Hindlimb muscle (tissue), 1 donor: Measurements from ENCODE around the gene ATP10D. TPM values are rescaled to one million over a fixed set of nuclear protein-coding genes. Genes with fewer than 3 reads are reported as not detected.

Experiments used
- DNase-seq: peaks from one replicate; pipeline ENCODE4 v3.0.0-alpha.2; 2013
- polyA plus RNA-seq: library from polyadenylated mRNA; unstranded; fragments of 120-200 nt; gene quantifications from one replicate; pipeline ENCODE4 v1.2.1, GENCODE V29; 2013; ENCODE audit not compliant: insufficient read length

ATP10D gene
- polyA plus RNA-seq, 1 donor = 12.4 TPM

DNA sequence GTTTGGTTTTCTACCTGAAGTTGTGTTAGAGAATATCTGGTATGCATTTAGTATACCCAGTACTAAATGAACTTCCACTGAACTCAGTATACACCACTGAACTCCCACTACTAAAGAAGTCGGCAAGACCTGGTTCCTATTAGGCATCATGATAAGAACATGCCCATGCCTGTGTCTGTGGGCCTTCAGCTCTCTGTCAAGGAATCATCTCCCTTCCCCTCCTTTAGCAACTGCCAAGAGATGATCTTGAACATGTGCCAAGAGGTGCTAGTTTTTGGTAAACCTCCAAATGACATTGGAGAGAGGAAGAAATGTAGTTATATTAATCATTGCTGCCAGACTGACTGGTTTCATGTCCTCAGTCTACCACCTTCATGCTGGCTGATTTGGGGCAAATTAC lies 113.2 kb downstream of the ATP10D start:
- DNase-seq = no peak

DNA sequence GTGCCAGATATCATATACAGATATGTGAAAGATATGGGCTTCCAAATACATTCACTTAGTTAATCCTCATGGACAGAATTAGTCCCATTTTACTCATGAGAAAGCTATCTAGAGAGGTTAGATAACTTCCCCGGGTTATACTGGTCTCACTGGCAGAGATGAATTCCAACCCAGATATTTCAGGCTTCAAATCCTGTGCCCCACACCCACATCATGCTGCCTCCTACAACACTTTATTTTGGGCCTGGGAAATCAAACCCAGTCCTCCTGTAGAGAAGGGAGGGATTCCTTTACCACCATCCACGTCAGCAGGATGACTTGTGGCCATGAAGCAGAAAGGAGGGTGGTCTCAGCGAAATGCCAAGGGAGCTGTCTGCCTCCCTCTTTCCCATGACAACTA lies 113.8 kb downstream of the ATP10D start:
- DNase-seq = no peak

DNA sequence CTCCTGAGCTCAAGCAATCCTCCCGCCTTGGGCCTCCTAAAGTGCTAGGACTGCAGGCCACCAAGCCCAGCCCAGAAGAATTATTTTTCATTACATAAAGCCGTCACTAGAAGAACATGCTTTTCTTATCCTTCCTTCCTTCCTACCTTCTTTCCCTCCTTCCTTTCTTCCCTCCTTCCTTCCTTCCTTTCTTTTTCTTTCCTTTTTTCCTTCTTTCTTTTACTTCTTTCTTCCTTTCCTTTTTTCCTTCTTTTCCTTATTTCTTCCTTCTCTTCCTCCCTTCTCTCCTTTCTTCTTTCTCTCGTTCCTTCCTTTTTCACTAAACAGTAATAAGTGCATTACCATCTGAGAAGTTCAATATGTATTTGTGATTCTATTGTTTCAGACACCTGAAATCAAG lies 121.4 kb downstream of the ATP10D start:
- DNase-seq = no peak

DNA sequence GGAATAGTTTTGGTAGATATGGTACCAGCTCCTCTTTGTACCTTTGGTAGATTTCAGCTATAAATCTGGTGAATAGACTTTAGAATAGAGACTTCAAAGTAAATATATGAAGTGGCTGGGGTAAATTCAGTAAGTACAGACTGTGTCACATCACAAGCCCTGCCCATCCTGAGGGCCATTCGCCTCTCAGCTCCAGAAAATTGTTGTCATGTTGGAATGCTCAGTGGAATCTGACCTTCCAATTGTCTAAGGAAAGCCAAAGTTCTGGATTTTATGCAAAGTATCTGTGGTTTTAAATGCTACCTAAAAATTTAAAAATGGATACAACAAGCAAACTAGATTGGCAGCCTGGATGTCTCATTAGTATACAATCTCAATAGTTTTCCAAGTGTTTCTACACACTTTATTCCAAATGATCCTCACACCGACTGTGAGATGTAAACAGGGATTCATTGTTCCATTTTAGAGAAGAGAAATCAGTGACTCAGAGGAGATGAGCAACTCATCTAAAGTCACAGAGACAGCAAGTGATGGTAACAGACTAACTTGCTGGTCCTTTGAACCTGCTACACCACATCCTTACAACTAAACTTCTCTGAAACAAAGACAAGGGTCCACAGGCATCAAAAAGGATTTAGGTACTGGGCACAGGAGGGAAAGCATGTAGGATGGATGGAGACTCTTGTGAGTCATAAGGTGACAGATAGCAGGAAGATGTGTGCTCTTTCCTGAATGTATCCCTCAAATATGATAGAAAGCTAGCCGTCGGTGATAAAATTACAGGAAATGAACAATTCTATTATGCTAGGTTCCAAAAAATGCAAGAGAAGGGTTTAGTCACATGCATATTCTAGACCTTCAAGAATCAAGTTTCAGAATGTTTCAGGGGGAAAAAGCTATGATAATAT lies 127.3 kb downstream of the ATP10D start:
- DNase-seq = no peak

DNA sequence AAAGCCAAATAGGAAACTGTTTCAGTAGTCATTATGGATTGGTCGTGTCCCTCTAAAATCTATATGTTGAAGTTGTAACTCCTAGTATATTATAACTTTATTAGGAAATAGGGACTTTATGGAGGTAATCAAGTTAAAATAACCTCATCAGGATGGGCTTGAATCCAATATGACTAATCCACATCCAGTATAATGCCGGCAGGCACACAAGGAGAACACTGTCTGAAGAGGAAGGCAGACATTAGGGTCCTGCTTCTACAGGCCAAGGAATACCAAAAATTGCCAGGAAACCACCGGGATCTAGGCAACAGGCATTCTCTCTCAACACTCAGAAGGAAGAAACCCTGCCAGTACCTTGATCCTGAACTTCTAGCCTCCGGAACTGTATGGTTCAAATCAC lies 130.3 kb downstream of the ATP10D start:
- no peak for DNase-seq

DNA sequence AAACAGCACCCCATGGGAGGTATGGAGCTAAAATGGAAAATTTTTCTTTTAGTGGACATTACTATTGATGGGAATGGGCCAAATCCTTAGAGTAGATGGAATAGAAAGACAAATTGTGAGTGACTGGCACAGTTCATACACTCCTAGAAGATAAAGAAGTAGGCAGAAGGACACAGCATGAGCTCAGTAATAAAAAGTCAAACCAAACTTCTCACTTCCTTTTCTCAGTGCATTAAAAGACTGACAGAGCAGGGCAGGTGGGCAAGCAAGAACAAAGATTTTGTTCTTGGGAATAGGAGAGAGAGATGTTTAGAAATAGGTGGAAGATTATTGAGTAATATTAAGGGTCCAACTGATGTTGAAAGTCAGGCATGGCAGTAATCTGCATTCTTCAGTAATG lies 132.5 kb downstream of the ATP10D start:
- no peak for DNase-seq

DNA sequence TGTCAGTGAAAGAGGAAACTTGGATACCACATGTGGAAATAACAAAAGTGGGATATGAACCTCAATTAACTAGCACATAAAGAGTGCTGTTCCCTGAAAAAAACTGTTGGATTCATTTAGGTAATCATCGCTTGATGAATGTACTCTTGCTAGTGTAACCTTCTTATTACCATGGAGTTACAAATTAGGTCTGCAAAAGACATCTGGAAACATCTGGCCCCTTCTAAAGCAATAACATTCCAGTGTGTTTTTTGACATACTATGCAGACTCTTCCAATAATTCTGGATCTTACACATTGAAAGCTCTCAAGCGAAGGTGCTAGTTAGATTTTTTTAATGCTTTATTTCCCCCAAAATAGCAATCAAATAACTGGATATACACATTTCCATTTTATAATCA lies 134.6 kb downstream of the ATP10D start:
- no peak for DNase-seq

DNA sequence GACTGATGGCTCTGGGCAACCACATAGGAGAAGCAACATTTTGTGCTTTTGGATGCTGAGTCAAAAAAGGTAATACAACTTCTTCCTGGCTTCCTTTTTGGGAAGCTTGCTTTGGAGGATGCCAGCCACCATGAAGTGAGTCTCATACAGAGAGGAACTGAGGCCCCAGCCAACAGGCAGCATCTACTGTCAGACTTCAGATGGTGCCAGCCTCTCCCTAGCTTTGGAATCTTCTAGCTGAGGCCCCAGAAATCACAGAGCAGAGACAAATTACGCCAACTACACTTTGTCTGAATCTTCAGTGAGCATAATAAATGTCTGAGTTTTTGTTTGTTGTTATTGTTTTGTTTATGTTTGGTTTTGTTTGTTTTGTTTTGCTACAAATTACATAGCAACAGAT lies 136.1 kb downstream of the ATP10D start:
- DNase-seq = no peak

DNA sequence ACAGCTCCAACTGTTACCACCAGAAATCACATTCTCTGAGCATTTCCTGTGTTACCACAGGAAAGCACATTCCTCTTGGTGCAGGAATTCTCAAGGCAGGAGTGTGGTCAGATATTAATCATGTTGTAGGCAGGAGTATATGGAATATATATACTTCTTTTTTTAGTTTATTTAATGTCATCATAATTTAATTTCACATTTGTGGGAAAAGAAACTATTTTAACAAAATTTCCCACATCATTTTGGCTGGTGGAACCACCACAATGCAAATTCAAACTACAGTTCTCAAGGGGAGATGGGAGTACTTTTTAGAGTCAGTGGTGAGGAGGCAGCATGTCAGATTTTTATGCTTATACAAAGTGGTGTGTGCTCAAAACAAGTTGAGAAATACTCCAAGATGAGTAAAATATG lies 139.0 kb downstream of the ATP10D start:
- no peak for DNase-seq

DNA sequence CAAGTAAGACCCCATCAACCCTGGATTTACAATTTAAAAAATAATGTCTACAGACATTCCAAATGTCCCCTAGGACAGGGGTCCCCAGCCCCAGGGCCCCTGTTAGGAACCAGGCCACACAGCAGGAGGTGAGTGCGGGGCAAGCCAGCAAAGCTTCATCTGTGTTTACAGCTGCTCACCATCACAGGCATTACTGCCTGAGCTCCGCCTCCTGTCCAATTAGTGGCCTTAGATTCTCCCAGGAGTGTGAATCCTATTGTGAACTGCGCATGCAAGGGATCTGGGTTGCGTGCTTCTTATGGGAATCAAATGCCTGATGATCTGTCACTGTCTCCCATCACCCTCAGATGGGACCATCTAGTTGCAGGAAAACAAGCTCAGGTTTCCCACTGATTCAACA lies 146.1 kb downstream of the ATP10D start:
- DNase-seq = no peak

DNA sequence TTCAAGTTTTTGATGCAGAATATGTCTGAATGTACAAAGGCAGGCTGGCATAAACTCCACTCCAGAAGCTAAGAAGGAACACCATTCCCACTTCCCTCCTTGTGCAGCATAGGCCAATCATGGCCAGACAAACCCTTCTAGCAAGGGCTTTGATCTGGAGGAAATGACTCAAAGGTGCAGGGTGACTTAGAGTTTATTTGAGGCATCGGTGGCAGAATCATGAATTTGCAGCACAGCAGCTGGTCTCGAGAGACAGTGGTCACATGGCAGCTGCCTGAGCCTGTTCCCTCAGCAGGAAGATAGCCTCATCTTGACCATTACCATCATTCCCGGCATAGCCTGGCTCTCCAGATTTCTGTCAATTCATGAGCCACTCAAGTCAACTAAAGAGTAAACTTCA lies 154.5 kb downstream of the ATP10D start:
- no peak for DNase-seq

DNA sequence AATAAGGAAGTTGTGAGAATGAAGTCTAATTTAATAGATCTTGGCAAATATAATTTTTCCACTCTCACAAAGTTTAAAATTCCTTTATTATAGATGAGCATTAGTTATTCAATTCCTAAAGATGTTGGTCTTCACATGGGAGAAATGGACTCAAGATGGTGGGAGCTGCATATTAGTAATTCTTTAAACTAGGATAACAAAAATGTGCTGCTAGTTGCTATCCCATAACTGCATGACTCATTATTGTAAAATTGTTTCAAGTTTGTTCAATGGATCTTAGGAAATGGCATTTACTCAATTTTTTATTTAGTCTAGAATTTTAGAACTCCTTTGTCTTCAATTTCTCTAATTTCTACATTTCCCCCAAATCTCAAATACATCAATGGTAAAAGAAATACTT lies 155.8 kb downstream of the ATP10D start:
- DNase-seq = no peak

DNA sequence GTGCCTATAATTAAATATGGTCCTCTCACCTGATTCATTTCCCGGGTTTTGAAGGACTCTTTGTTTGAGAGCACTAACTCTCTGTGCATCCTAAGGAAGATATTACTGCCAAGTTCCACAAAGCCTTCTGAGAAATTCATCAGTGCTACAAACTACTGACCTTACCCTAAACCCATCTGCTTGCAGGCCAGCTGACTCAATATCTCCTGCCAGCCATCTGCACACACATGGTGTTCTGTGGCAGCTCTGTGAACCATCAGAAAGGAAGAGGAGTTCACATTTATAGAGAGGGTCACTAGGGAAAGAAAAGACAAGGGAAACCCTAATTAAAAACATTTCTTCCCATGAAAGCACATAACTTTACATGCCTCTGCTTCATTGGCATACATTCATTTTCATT lies 156.7 kb downstream of the ATP10D start:
- no peak for DNase-seq

DNA sequence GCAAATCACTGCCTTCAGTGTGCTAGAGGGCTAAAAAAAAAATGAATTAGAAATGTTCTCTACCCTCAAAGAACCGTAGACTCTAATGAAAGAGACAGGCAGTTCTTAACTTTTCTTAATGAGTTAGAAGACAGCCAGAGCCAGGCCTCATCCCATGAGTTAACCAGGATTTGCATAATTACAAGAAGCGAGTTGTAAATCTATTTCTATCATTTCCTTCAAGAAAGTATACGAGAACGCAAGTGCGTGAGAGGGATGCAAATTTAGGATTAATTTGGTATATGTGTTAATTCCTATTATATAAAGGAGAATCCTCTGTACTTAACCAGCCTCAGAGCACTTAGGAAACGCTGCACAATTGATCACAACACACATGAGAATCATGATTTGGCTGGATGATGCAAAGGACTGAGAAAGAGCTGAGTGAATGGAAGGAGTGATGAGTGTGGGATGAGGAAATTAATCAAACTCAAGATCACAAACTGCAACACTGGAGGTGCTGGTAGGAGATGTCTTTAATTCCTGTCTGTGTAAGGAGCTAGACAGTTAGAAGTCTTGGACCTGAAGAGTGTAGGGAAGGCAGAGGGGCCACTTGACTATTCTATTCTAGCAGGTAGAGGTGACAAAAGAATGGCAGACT lies 157.2 kb downstream of the ATP10D start:
- no peak for DNase-seq

Other genes with a start within 250 kb of the ATP10D start
- 14.9 TPM for gene COMMD8, start 21.6 kb upstream of the ATP10D start, polyA plus RNA-seq